Activated naive CD8-positive, alpha-beta T cell treated with anti-CD3 and anti-CD28 coated beads, Interleukin-2, amount 10 ng/mL, durations not matched to agents 7 days and 5 days (primary cell): ENCODE measurements around the gene P3H2. TPM values are rescaled to one million over a fixed set of nuclear protein-coding genes. Genes with fewer than 3 reads are reported as not detected.
A peak's percentile ranks its signal among the peaks of the same experiment; 100 is the strongest.

Experiments used
- ATAC-seq: fragments of 150-1000 bp; cut with Tn5 transposase; one replicate; pipeline ENCODE4 v1.10.0; 2021; ENCODE audit warnings: low read depth, moderate library complexity
- POLR2A ChIA-PET: fragments of 350-600 bp; sonication (Branson Sonifier 250); formaldehyde crosslinking; loops from one replicate; lab custom pipeline; 2021; ENCODE audit warnings: antibody characterized with exemption; lab: Charles Lee
- DNase-seq: peaks from one replicate; pipeline ENCODE4 v3.0.0; 2021
- H3K27ac Mint-ChIP-seq: one replicate; pipeline ENCODE4 v1.8.0; 2022; ENCODE audit warnings: mild to moderate bottlenecking, mixed read lengths
- H3K27me3 Mint-ChIP-seq: one replicate; pipeline ENCODE4 v1.8.0; 2022; ENCODE audit warnings: mild to moderate bottlenecking, moderate library complexity, mixed read lengths
- H3K36me3 Mint-ChIP-seq: one replicate; pipeline ENCODE4 v1.8.0; 2021; ENCODE audit warnings: mild to moderate bottlenecking, mixed read lengths
- H3K4me1 Mint-ChIP-seq: one replicate; pipeline ENCODE4 v1.8.0; 2021; ENCODE audit warnings: mixed read lengths
- H3K4me3 Mint-ChIP-seq: one replicate; pipeline ENCODE4 v1.8.0; 2022; ENCODE audit warnings: mild to moderate bottlenecking, moderate library complexity, mixed read lengths
- H3K9me3 Mint-ChIP-seq: one replicate; pipeline ENCODE4 v1.8.0; 2021; ENCODE audit warnings: mixed read lengths
- total RNA-seq, 2 experiments: library from RNA; stranded (reverse); gene quantifications; one replicate each; pipeline ENCODE4 v1.2.3, GENCODE V29; 2021

P3H2 gene
- total RNA-seq, 2 experiments from 2014 or later, result not detected

- no peak for DNase-seq
- no peaks in the 10 kb centered on the region for H3K36me3 Mint-ChIP-seq
- no peak overlapping the region for H3K27ac Mint-ChIP-seq
- no peak overlapping the region for H3K4me3 Mint-ChIP-seq
- no peak for ATAC-seq
- H3K27me3 Mint-ChIP-seq, result peaks cover 5% of the 10 kb centered on the region
- POLR2A ChIA-PET, result no interaction called here
- no peaks in the 10 kb centered on the region for H3K9me3 Mint-ChIP-seq
- no peaks in the 10 kb centered on the region for H3K4me1 Mint-ChIP-seq
Observed at GRCh38 chr3:190142041-190142440, 21.3 kb upstream of the P3H2 start.

- Mint-ChIP-seq H3K27me3 (peaks cover 12% of the 10 kb centered on the region), H3K9me3 (no peaks in the 10 kb centered on the region), H3K4me1 (no peaks in the 10 kb centered on the region), H3K27ac (no peak overlapping the region), H3K36me3 (no peaks in the 10 kb centered on the region), H3K4me3 (no peak overlapping the region)
- DNase-seq (no peak), ATAC-seq (no peak)
- POLR2A ChIA-PET, result no interaction called here
Observed at GRCh38 chr3:190139365-190139764, 18.7 kb upstream of the P3H2 start.

GRCh38 chr3:190132371-190132770 lies 11.7 kb upstream of the P3H2 start:
- DNase-seq (no peak), ATAC-seq (no peak)
- POLR2A ChIA-PET, result no interaction called here
- H3K4me3 Mint-ChIP-seq, result no peak overlapping the region
- no peak overlapping the region for H3K27ac Mint-ChIP-seq
- peaks cover 13% of the 10 kb centered on the region for H3K27me3 Mint-ChIP-seq
- no peaks in the 10 kb centered on the region for H3K36me3 Mint-ChIP-seq
- H3K9me3 Mint-ChIP-seq, result no peaks in the 10 kb centered on the region
- H3K4me1 Mint-ChIP-seq, result no peaks in the 10 kb centered on the region

- no peak overlapping the region for H3K27ac Mint-ChIP-seq
- DNase-seq (no peak), ATAC-seq (no peak)
- H3K4me3 Mint-ChIP-seq, result no peak overlapping the region
- H3K36me3 Mint-ChIP-seq, result no peaks in the 10 kb centered on the region
- peaks cover 9% of the 10 kb centered on the region for H3K27me3 Mint-ChIP-seq
- no peaks in the 10 kb centered on the region for H3K9me3 Mint-ChIP-seq
- H3K4me1 Mint-ChIP-seq, result no peaks in the 10 kb centered on the region
- POLR2A ChIA-PET, result no interaction called here
Observed at GRCh38 chr3:190131329-190131728, 10.6 kb upstream of the P3H2 start.

GRCh38 chr3:190130696-190131095 lies 10.0 kb upstream of the P3H2 start:
- no peaks in the 10 kb centered on the region for H3K9me3 Mint-ChIP-seq
- no peaks in the 10 kb centered on the region for H3K4me1 Mint-ChIP-seq
- H3K27ac Mint-ChIP-seq, result no peak overlapping the region
- POLR2A ChIA-PET, result no interaction called here
- H3K27me3 Mint-ChIP-seq, result peaks cover 11% of the 10 kb centered on the region
- H3K4me3 Mint-ChIP-seq, result no peak overlapping the region
- no peak for ATAC-seq
- no peak for DNase-seq
- H3K36me3 Mint-ChIP-seq, result no peaks in the 10 kb centered on the region

- ATAC-seq, result no peak
- H3K27ac Mint-ChIP-seq, result no peak overlapping the region
- H3K9me3 Mint-ChIP-seq, result no peaks in the 10 kb centered on the region
- no peaks in the 10 kb centered on the region for H3K4me1 Mint-ChIP-seq
- no peaks in the 10 kb centered on the region for H3K36me3 Mint-ChIP-seq
- no peak overlapping the region for H3K4me3 Mint-ChIP-seq
- H3K27me3 Mint-ChIP-seq, result peaks cover 11% of the 10 kb centered on the region
- no peak for DNase-seq
- POLR2A ChIA-PET, result no interaction called here
Observed at GRCh38 chr3:190130037-190130436, 9.3 kb upstream of the P3H2 start.

- ATAC-seq (no peak), DNase-seq (no peak)
- H3K4me1 Mint-ChIP-seq, result no peaks in the 10 kb centered on the region
Observed at GRCh38 chr3:190127797-190128196, 7.1 kb upstream of the P3H2 start.

GRCh38 chr3:190127195-190127594 lies 6.5 kb upstream of the P3H2 start:
- Mint-ChIP-seq H3K4me3 (no peak overlapping the region), H3K36me3 (no peaks in the 10 kb centered on the region)

More at GRCh38 chr3:190127797-190128196, 7.1 kb upstream of the P3H2 start:
- no peak overlapping the region for H3K4me3 Mint-ChIP-seq
- POLR2A ChIA-PET, result no interaction called here
- no peaks in the 10 kb centered on the region for H3K36me3 Mint-ChIP-seq
- peaks cover 15% of the 10 kb centered on the region for H3K27me3 Mint-ChIP-seq
- H3K27ac Mint-ChIP-seq, result no peak overlapping the region
- H3K9me3 Mint-ChIP-seq, result no peaks in the 10 kb centered on the region

GRCh38 chr3:190125436-190126068 lies 4.9 kb upstream of the P3H2 start:
- Mint-ChIP-seq H3K27me3 (peaks cover 26% of the 10 kb centered on the region), H3K9me3 (no peaks in the 10 kb centered on the region), H3K4me1 (no peaks in the 10 kb centered on the region), H3K27ac (no peak overlapping the region), H3K36me3 (no peaks in the 10 kb centered on the region), H3K4me3 (no peak overlapping the region)
- no peak for ATAC-seq
- POLR2A ChIA-PET, result no interaction called here
- no peak for DNase-seq

More at GRCh38 chr3:190127195-190127594, 6.5 kb upstream of the P3H2 start:
- Mint-ChIP-seq H3K27me3 (peaks cover 18% of the 10 kb centered on the region), H3K9me3 (no peaks in the 10 kb centered on the region), H3K27ac (no peak overlapping the region), H3K4me1 (no peaks in the 10 kb centered on the region)
- ATAC-seq, result no peak
- no peak for DNase-seq
- POLR2A ChIA-PET, result no interaction called here

GRCh38 chr3:190124067-190124466 lies 3.4 kb upstream of the P3H2 start:
- POLR2A ChIA-PET, result no interaction called here
- no peak for DNase-seq
- Mint-ChIP-seq H3K4me3 (no peak overlapping the region), H3K9me3 (no peaks in the 10 kb centered on the region), H3K36me3 (no peaks in the 10 kb centered on the region), H3K27me3 (peaks cover 37% of the 10 kb centered on the region), H3K27ac (no peak overlapping the region), H3K4me1 (peaks cover 4% of the 10 kb centered on the region)
- no peak for ATAC-seq

GRCh38 chr3:190122198-190122771 lies 1.6 kb upstream of the P3H2 start:
- ATAC-seq (no peak), DNase-seq (no peak)
- Mint-ChIP-seq H3K4me1 (peaks cover 4% of the 10 kb centered on the region), H3K27me3 (peaks cover 49% of the 10 kb centered on the region), H3K9me3 (no peaks in the 10 kb centered on the region), H3K27ac (no peak overlapping the region), H3K4me3 (no peak overlapping the region), H3K36me3 (no peaks in the 10 kb centered on the region)
- POLR2A ChIA-PET, result no interaction called here

GRCh38 chr3:190121383-190121782 lies 686 bp upstream of the P3H2 start:
- H3K27ac Mint-ChIP-seq, result no peak overlapping the region
- ATAC-seq, result no peak
- POLR2A ChIA-PET, result no interaction called here
- no peak overlapping the region for H3K4me3 Mint-ChIP-seq
- DNase-seq, result no peak
- H3K27me3 Mint-ChIP-seq, result peaks cover 56% of the 10 kb centered on the region
- H3K36me3 Mint-ChIP-seq, result no peaks in the 10 kb centered on the region
- H3K4me1 Mint-ChIP-seq, result peaks cover 4% of the 10 kb centered on the region
- no peaks in the 10 kb centered on the region for H3K9me3 Mint-ChIP-seq

GRCh38 chr3:190121061-190121377 lies 322 bp upstream of the P3H2 start:
- DNase-seq (no peak), ATAC-seq (no peak)
- Mint-ChIP-seq H3K27ac (no peak overlapping the region), H3K36me3 (no peaks in the 10 kb centered on the region), H3K9me3 (no peaks in the 10 kb centered on the region), H3K4me3 (no peak overlapping the region), H3K4me1 (peaks cover 4% of the 10 kb centered on the region), H3K27me3 (peaks cover 58% of the 10 kb centered on the region)
- POLR2A ChIA-PET, result no interaction called here

- POLR2A ChIA-PET, result no interaction called here
- Mint-ChIP-seq H3K4me3 (peak overlapping the region; percentile 47), H3K9me3 (no peaks in the 10 kb centered on the region), H3K27ac (no peak overlapping the region), H3K4me1 (peaks cover 4% of the 10 kb centered on the region), H3K27me3 (peaks cover 61% of the 10 kb centered on the region), H3K36me3 (no peaks in the 10 kb centered on the region)
- ATAC-seq (no peak), DNase-seq (no peak)
Observed at GRCh38 chr3:190119461-190120268, 1.0 kb downstream of the P3H2 start.
